NCI-H2029 treated with DMSO at 0.1 percent for 48 hours (cell line): ENCODE measurements around the gene DRAP1.
"Not testable (repeated sequence)": the region's sequence is repeated elsewhere in the genome, so short reads cannot be mapped to it uniquely, and the experiment has no call there.

Source experiments
- DNase-seq: peaks from one replicate; lab custom pipeline; 2025; lab: John Stamatoyannopoulos, UW

DRAP1 gene

GRCh38 chr11:65932558-65932919 is 13.3 kb downstream of the DRAP1 start:
- DNase-seq = no peak

GRCh38 chr11:65934014-65934413 is 14.8 kb downstream of the DRAP1 start:
- DNase-seq = no peak

GRCh38 chr11:65937766-65938165 is 18.5 kb downstream of the DRAP1 start:
- DNase-seq = no peak

- no peak for DNase-seq
These were observed 22.6 kb downstream of the DRAP1 start for GRCh38 chr11:65941720-65942310.

- DNase-seq = no peak
These were observed 23.3 kb downstream of the DRAP1 start for GRCh38 chr11:65942531-65942930.

- no peak for DNase-seq
These were observed 25.0 kb downstream of the DRAP1 start for GRCh38 chr11:65944191-65944590.

- DNase-seq = no peak
These were observed 25.5 kb downstream of the DRAP1 start for GRCh38 chr11:65944767-65945166.

GRCh38 chr11:65945430-65945911 is 26.2 kb downstream of the DRAP1 start, which contains the start of gene TSGA10IP:
Gene TSGA10IP, plus strand, starts transcription at chr11:65945480. Its CDS starts 196 bp downstream, at chr11:65945676.
- no peak for DNase-seq

GRCh38 chr11:65945941-65946558 is 26.8 kb downstream of the DRAP1 start:
- no peak for DNase-seq

GRCh38 chr11:65946655-65947054 is 27.4 kb downstream of the DRAP1 start:
- no peak for DNase-seq

- DNase-seq = no peak
These were observed 27.9 kb downstream of the DRAP1 start for GRCh38 chr11:65947133-65947532.

- DNase-seq = no peak
These were observed 28.4 kb downstream of the DRAP1 start for GRCh38 chr11:65947603-65948125.

- DNase-seq = not testable (repeated sequence)
These were observed 31.5 kb downstream of the DRAP1 start for GRCh38 chr11:65950711-65951110.

GRCh38 chr11:65951641-65952040 is 32.4 kb downstream of the DRAP1 start:
- DNase-seq = not testable (repeated sequence)

- DNase-seq = no peak
These were observed 32.9 kb downstream of the DRAP1 start for GRCh38 chr11:65952052-65952521.

- DNase-seq = no peak
These were observed 34.2 kb downstream of the DRAP1 start for GRCh38 chr11:65953471-65953870.

- DNase-seq = no peak
These were observed 35.5 kb downstream of the DRAP1 start for GRCh38 chr11:65954771-65955170.

GRCh38 chr11:65958291-65958690 is 39.1 kb downstream of the DRAP1 start:
- DNase-seq = no peak

- DNase-seq = no peak
These were observed 39.7 kb downstream of the DRAP1 start for GRCh38 chr11:65958774-65959420.

GRCh38 chr11:65960824-65961266 is 41.6 kb downstream of the DRAP1 start:
- DNase-seq = no peak

GRCh38 chr11:65961267-65962140 is 42.3 kb downstream of the DRAP1 start, which contains the start of gene SART1:
Gene SART1, plus strand, starts transcription at chr11:65961734. Its CDS starts 47 bp downstream, at chr11:65961781.
- peak; percentile 94 for DNase-seq

GRCh38 chr11:65962141-65962564 is 42.9 kb downstream of the DRAP1 start:
- DNase-seq = no peak
